Panc1 (cell line): ENCODE measurements around the gene TMEM132E.

Experiments
- POLR2AphosphoS5 ChIP-seq: IDR thresholded peaks from 2 replicates; pipeline ENCODE4 v1.6.1; 2012; ENCODE audit warnings: mild to moderate bottlenecking, low read depth, low read length, moderate library complexity
- SIN3A ChIP-seq: IDR thresholded peaks from 2 replicates; pipeline ENCODE4 v1.6.1; 2012; ENCODE audit warnings: low read depth, mild to moderate bottlenecking, low read length, moderate library complexity, borderline replicate concordance; ENCODE audit not compliant: insufficient read depth
- TCF7L2 ChIP-seq: IDR thresholded peaks from 2 replicates; pipeline ENCODE4 v1.6.1; 2011; ENCODE audit warnings: mild to moderate bottlenecking, low read depth, low read length, inconsistent platforms
- TF ChIP-seq, protein P1 (sequence below): fragments of 450-650 bp; IDR thresholded peaks from 2 replicates; pipeline ENCODE4 v1.5.1; 2017; ENCODE audit warnings: mild to moderate bottlenecking
- TF ChIP-seq, protein P2 (sequence below), 2 experiments: IDR thresholded peaks; 2 replicates each; pipeline ENCODE4 v1.6.1; 2011 to 2012; ENCODE audit warnings: low read depth in 2 of 2, control low read depth in 1 of 2, low read length in 1 of 2, mild to moderate bottlenecking in 1 of 2, moderate library complexity in 1 of 2; ENCODE audit not compliant: insufficient read depth in 1 of 2

- TF ChIP-seq, protein P1, sequence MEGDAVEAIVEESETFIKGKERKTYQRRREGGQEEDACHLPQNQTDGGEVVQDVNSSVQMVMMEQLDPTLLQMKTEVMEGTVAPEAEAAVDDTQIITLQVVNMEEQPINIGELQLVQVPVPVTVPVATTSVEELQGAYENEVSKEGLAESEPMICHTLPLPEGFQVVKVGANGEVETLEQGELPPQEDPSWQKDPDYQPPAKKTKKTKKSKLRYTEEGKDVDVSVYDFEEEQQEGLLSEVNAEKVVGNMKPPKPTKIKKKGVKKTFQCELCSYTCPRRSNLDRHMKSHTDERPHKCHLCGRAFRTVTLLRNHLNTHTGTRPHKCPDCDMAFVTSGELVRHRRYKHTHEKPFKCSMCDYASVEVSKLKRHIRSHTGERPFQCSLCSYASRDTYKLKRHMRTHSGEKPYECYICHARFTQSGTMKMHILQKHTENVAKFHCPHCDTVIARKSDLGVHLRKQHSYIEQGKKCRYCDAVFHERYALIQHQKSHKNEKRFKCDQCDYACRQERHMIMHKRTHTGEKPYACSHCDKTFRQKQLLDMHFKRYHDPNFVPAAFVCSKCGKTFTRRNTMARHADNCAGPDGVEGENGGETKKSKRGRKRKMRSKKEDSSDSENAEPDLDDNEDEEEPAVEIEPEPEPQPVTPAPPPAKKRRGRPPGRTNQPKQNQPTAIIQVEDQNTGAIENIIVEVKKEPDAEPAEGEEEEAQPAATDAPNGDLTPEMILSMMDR, result no peak
- no peak for TF ChIP-seq POLR2AphosphoS5
- no peak for TF ChIP-seq SIN3A
- TF ChIP-seq, protein P2, sequence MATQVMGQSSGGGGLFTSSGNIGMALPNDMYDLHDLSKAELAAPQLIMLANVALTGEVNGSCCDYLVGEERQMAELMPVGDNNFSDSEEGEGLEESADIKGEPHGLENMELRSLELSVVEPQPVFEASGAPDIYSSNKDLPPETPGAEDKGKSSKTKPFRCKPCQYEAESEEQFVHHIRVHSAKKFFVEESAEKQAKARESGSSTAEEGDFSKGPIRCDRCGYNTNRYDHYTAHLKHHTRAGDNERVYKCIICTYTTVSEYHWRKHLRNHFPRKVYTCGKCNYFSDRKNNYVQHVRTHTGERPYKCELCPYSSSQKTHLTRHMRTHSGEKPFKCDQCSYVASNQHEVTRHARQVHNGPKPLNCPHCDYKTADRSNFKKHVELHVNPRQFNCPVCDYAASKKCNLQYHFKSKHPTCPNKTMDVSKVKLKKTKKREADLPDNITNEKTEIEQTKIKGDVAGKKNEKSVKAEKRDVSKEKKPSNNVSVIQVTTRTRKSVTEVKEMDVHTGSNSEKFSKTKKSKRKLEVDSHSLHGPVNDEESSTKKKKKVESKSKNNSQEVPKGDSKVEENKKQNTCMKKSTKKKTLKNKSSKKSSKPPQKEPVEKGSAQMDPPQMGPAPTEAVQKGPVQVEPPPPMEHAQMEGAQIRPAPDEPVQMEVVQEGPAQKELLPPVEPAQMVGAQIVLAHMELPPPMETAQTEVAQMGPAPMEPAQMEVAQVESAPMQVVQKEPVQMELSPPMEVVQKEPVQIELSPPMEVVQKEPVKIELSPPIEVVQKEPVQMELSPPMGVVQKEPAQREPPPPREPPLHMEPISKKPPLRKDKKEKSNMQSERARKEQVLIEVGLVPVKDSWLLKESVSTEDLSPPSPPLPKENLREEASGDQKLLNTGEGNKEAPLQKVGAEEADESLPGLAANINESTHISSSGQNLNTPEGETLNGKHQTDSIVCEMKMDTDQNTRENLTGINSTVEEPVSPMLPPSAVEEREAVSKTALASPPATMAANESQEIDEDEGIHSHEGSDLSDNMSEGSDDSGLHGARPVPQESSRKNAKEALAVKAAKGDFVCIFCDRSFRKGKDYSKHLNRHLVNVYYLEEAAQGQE (IDR thresholded peaks at IDR 0.05; ENCODE audit: insufficient read depth in 1 of 2, low read depth in 2 of 2, low read length in 1 of 2), result no peak
- TF ChIP-seq TCF7L2, result no peak
Observed at GRCh38 chr17:34639706-34640425, 60.5 kb downstream of the TMEM132E start.
